Stimulated activated CD4-positive, alpha-beta T cell treated with anti-CD3 and anti-CD28 coated beads, Interleukin-1b, Interleukin-23, amount 100 ng/mL, for 4 hours (primary cell): Measurements from ENCODE around the gene HDAC10.

Experiments
- DNase-seq, 2 donors: peaks; one replicate each; pipeline ENCODE4 v3.0.0-alpha.2; 2020; ENCODE audit warnings: low read depth in 2 of 2

HDAC10 gene

GRCh38 chr22:50236731-50237409, 14.2 kb downstream of the HDAC10 start:
- DNase-seq, result no peak

DNA sequence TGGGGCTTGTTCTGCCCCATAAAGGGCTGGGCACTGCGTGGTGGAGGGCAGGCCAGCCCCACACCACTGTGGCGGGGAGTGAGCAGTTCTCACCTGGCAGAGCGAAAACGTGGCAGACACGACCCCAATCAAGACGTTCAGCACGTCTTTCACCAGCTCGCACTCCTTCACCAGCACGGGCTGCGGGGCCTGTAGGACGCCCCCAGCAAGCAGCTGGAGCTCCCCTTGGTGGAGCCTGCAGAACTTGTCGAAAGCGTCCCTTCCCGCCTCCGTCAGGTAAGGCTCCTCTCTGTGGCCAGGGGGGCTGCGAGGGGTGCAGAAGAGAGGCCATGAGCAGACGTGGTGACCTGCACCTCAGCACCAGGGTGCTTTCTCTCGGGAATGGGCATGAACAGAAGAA, 17.8 kb downstream of the HDAC10 start:
- DNase-seq, result no peak

- no peak for DNase-seq
These were observed 18.4 kb downstream of the HDAC10 start for GRCh38 chr22:50232481-50233151.

- no peak for DNase-seq
These were observed 21.7 kb downstream of the HDAC10 start for GRCh38 chr22:50229370-50229769.

DNA sequence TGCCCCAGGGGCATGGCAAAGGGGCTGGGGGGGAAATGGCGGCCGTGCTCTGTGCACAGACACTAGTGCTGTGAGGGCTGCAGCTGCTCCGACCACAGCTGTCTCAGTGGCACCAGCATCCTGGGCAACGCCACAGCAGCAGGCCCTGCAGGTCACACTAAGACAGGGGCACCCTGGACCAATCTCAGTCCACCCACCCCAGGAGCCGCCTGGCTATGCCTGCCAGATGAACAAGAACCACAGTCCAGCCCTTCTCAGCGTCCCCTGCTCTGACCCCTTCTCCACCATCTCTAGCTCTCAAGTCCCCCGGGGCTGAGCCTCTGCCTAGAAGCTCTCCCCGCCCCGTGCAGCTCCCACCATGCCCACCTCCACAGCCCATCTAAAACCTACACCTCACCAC, 22.7 kb downstream of the HDAC10 start:
- DNase-seq, result no peak

DNA sequence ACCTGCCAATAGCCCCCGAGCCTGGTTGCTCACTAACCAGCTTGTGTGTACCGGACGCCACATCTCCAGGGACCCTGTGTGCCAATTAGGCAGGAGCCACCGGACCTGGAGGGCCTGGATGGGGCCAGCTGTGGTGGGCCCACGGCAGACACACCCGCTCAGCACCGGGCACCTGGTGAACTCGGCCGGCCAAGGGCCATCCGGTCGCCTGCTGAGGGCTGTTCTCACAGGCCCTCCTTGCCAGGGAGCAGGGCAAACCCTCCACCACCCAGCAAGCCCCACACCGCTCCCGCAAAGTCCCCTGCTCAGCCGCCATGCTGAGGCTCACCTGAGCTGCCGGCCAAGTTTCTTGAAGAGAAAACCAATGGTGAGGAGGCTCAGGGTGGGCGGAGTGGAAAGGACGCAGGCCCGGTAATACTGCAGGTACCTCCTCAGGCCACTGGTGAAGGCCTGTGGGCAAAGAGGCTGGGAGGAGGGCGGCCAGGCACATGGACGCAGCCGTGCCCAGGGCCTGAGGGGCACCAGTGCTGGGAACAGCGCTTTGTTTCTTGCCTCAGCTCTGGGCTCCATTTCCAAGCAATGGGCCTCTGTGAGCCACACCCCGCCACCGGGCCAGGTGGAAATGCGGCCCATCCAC, 23.4 kb downstream of the HDAC10 start:
- DNase-seq, result no peak

DNA sequence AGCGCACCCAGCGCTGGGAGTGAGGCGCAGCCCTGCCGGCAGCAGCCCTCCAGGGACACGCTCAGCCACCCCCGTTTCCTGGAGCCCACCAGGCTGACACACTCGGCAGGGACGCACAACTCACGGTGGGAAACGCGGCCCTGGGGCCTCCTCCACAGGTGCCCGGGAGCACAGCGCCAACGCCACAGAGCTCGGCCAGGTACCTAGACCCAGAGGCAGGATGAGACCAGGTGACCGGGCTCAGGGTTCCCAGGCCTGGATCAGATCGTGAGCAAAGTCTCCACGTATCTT, 24.2 kb downstream of the HDAC10 start:
- DNase-seq, result no peak

GRCh38 chr22:50226063-50226874, 24.8 kb downstream of the HDAC10 start:
- no peak for DNase-seq

GRCh38 chr22:50225200-50225969, 25.7 kb downstream of the HDAC10 start:
- no peak for DNase-seq

DNA sequence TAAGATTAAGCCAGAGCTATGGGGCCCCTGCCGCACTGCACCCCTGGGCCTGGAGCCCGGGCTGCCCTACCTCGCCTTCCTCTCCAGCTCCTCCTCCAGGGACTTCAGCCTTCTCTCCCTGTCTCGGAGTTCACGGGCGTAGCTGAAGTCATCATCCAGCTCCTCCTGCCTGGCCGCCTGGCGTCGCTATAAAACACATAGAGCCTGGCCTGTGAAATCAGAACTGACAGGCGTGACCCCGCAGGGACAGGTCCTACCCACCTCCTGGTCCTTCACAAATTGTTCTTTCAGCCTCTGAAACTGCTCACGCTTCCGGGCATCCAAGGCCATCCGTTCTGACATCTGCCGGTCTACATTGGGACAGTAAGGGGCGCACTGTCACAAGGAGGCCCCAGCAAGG, 27.0 kb downstream of the HDAC10 start:
- DNase-seq, result no peak

DNA sequence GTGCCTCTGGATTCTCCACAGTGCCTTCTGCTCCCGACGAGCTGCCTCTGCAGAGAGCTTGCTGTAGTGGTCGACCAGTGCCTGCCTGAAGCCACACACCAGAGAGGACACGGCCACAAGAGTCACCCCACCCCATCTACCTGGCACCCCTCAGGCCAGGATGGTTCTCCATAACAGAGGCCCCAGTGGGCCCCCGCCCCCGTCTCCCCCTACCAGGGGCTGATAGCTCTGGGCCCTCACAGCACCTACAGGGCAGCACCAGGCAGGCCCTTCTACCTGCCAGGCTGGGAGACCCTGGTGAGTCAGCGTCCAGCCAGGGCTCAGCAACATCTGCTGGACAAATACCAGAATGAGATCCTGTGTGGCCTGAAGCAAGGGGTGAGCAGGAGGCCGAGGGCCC, 28.6 kb downstream of the HDAC10 start:
- no peak for DNase-seq

DNA sequence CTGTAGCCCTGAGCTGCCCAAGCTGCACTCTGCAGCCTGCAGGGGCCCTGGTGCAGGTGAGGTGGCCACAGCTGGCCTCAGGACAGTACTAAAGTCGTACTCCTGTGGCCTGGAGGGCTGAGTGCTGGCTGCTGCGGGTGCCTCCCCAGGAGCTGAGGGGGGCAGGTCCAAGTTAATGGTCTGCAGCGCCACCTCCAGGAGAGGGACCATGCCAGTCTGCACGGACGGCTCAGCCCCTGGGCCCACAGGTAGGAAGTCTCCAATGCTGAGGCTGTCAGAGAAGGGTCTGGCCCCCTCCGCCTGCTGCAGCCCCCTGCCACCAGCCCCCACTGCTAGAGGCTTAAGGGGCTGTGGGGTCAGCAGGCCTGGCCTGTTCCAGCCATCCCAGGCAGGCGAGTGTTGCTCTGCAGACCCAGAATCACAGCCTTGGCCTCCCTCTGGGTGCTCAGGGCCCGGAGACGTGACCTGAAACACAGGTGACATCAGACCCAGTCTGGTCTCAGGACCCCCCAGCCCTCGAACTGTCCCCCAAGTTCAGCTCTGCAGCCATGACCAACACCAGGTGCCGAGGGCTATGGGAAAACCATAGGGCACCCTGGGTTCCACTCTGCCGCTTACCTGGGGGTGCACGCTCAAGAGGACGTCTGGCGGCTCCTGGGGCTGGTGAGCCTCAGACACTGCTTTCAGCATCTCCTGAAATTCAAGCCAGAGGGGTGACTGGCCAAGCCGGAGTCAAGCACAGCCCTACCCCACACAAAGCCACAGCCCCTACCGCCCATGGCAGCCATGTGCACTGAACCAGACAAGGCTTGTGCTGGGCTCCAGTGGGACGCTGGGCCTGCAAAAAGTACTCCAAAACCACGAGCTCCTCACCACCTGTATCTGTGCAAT, 29.4 kb downstream of the HDAC10 start:
- DNase-seq, result no peak

DNA sequence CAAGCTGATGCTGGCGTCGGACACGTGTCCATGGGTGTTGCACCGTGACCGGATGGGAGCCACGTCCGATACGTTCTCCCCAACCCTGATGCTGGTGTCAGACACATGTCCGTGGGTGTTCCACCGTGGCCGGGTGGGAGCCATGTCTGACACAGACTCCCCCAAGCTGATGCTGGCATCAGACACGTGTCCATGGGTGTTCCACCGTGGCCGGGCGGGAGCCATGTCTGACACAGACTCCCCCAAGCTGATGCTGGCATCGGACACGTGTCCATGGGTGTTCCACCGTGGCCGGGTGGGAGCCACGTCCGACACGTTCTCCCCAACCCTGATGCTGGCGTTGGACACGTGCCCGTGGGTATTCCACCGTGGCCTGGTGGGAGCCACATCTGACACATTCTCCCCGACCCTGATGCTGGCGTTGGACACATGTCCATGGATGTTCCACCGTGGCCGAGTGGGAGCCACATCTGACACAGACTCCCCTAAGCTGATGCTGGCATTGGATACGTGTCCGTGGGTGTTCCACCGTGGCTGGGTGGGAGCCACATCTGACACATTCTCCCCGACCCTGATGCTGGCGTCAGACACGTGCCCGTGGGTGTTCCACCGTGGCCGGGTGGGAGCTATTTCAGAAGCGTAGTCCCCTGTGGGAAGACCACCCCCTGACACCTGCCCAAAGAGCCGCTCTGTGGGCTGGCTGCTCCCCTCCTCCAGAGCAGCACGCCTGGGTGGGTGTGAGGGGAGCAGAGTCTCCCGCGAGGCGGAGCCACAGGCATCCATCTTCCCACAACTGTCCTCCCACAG, 30.3 kb downstream of the HDAC10 start:
- no peak for DNase-seq

DNA sequence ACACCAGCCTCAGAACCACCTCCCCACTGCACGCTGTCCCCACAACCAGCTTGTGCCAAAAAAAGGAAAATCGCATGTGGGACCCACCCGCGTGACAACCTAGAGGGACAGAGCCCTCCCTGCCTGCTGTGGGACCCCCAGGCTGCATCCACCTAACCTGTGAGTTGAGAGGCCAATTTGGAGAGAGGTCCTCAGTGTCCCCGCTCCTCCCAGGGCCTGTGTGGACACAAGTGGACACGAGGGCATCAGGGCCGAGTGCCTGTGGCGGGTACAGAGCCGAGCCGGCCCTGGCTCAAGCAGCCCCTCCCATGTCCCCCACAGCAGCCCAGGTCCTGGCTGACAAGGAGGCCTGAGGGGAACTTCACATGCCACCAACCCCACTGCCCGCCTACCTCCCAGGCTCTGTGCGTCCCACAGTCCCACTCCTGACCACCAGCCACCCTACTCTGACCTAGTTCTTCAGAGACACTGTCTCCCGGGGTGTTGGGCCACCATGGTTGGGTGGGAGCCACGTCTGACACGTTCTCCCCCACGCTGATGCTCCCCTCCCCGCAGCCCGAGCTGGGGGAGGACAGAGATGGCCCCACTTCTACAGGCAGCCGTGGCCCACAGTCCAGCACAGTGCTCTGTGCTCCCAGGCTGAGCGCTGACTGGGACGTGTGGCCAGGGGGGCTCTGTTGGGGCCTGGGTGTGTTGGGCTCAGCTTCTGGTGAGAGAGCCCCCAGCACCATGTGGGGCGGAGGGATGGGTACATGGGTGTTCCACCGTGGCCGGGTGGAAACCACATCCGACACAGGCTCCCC, 31.1 kb downstream of the HDAC10 start:
- DNase-seq, result no peak

DNA sequence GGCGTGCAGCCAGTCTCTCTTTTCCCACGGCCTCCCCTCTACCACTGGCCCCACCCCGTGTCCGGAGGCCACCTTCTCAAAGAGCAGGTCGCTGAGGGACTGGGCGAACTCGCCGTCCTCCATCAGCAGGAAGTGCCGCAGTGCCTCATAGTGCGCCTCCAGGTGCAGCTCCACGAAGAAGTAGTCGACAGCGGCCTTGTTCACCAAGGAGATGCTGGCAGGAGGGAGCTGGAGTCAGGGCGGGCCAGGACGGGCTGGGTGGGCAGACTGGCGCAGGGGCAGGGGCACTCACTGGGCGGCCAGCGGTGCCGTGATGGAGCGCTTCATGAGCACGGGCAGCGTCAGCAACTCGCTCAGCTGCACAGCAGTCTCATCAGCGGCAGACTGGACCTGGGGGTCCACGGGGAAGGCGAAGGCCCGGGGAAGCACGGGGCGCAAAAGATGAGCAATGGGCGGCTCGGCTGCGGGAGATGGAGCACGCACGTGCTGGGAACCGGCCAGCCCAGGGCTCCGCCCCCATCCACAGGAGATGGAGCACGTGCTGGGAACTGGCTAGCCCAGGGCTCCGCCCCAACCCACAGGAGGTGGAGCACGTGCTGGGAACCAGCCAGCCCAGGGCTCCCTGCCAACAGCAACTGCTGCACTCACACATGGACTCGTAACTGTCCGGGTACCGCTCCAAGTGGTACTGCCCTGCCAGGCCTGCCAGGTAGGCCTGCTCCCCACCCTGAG, 31.9 kb downstream of the HDAC10 start:
- no peak for DNase-seq

DNA sequence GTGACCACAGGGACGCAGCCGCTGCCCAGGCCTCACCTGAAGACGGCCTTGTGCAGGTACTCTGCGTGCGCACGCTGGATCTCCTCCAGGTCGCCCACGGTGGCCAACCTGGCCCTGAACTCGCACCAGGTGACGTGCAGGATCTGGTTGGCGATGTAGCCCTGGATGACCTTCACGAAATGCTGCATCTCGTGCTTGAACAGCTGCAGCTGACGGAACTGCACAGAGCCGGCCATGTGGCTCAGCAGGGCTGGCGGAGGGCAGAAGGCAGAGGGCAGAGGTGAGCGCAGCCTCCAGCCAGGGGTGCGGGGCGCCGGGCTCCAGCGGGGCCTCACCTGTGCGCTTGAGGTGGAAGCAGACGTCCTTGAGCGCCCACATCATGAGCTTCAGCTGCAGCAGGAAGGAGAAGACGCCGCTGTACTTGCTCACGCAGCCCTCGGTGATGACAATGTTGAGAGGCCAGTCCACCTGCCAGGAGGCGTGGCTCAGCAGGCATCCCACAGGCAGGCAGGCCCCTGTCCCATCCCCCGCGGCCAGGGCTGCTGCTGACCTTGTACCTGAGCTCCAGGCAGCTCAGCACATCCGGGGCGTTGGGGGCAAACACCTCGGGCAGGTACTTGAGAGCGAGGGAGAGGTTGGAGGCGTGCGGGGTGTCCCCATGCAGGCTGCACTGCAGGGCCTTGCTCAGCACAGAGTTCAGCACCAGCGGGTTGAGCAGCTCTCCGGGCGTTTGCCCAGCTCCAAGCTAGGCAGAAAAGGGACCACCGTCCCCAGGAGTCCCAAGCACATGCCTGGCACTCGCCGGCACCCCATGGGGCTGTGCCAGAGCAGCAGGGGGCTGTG, 32.7 kb downstream of the HDAC10 start:
- no peak for DNase-seq

DNA sequence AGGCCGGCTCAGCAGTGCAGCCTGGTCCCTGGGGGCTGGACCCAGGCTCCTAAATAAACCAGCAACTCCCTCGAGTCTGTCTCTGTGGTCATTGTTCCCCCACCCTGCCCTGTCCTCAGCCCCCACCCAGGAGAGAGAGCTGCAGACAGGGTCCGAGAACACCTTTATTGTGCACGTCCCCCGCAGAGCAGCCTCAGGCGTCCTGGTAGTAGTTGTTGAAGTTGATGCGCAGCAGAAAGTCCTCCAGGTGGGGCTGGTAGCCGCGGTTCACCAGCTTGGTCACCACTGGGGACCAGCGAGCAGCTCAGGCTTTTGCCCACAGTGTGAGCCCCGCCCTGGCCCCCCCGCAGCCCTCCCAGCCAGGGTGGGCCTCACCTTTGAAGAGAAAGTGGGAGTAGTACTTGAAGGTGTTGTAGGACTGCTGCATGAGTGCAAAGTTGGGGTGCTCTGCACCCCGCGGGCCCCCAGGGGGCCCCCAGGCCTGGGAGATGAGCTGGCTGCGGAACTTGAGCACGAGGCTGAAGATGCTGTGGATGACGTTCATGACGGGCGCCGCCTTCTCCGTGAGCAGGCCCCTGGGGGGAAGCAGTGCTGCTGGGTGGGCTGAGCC, 33.4 kb downstream of the HDAC10 start:
- no peak for DNase-seq
